ENCODE results near the gene CCL17.

The CCL17 gene

DNA sequence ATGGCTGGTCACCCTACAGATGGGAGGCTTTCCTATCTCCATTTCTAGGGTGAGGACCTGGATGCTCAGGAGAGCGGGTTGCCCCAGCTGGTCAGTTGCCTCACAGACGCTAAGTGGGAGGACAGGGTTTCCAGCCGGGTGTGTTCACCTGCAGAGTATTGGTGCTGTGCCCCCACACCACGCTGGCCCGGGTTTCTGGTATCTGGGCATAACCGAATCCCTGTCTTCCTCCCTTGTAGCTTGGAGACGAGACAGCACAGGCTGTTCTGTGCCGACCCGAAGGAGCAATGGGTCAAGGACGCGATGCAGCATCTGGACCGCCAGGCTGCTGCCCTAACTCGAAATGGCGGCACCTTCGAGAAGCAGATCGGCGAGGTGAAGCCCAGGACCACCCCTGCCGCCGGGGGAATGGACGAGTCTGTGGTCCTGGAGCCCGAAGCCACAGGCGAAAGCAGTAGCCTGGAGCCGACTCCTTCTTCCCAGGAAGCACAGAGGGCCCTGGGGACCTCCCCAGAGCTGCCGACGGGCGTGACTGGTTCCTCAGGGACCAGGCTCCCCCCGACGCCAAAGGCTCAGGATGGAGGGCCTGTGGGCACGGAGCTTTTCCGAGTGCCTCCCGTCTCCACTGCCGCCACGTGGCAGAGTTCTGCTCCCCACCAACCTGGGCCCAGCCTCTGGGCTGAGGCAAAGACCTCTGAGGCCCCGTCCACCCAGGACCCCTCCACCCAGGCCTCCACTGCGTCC lies 22.6 kb upstream of the CCL17 start:
- Histone ChIP-seq H2AFZ (ENCODE audit: low read depth) (no peak overlapping the region), H3K4me2 (no peak overlapping the region), H4K20me1 (ENCODE audit: insufficient read depth) (no peaks in the 10 kb centered on the region), H3K36me3 (ENCODE audit: insufficient read depth) (no peaks in the 10 kb centered on the region), H3K27ac (no peak overlapping the region), H3K4me3 (IDR thresholded peaks at IDR 0.05; ENCODE audit: insufficient read depth, low read depth, low read length) (no peak overlapping the region), H3K4me1 (ENCODE audit: low read depth, poor library complexity, severe bottlenecking) (no peaks in the 10 kb centered on the region), H3K79me2 (ENCODE audit: insufficient read depth, low read depth) (no peaks in the 10 kb centered on the region), H3K27me3 (ENCODE audit: insufficient read depth, low read depth) (no peaks in the 10 kb centered on the region), H3K9ac (no peak overlapping the region)
- no peak for TF ChIP-seq CTCF (conservative IDR thresholded peaks at IDR 0.05; ENCODE audit: low read depth, low read length)

- Histone ChIP-seq H3K27ac (no peak overlapping the region), H3K36me3 (ENCODE audit: insufficient read depth) (no peaks in the 10 kb centered on the region), H3K27me3 (ENCODE audit: insufficient read depth, low read depth) (no peaks in the 10 kb centered on the region), H3K4me2 (no peak overlapping the region), H2AFZ (ENCODE audit: low read depth) (no peak overlapping the region), H3K79me2 (ENCODE audit: insufficient read depth, low read depth) (no peaks in the 10 kb centered on the region), H4K20me1 (ENCODE audit: insufficient read depth) (no peaks in the 10 kb centered on the region), H3K9ac (no peak overlapping the region), H3K4me1 (ENCODE audit: low read depth, poor library complexity, severe bottlenecking) (no peaks in the 10 kb centered on the region), H3K4me3 (IDR thresholded peaks at IDR 0.05; ENCODE audit: insufficient read depth, low read depth, low read length) (no peak overlapping the region)
- TF ChIP-seq CTCF (conservative IDR thresholded peaks at IDR 0.05; ENCODE audit: low read depth, low read length) = no peak
Observed at GRCh38 chr16:57382535-57383275, 21.9 kb upstream of the CCL17 start.

DNA sequence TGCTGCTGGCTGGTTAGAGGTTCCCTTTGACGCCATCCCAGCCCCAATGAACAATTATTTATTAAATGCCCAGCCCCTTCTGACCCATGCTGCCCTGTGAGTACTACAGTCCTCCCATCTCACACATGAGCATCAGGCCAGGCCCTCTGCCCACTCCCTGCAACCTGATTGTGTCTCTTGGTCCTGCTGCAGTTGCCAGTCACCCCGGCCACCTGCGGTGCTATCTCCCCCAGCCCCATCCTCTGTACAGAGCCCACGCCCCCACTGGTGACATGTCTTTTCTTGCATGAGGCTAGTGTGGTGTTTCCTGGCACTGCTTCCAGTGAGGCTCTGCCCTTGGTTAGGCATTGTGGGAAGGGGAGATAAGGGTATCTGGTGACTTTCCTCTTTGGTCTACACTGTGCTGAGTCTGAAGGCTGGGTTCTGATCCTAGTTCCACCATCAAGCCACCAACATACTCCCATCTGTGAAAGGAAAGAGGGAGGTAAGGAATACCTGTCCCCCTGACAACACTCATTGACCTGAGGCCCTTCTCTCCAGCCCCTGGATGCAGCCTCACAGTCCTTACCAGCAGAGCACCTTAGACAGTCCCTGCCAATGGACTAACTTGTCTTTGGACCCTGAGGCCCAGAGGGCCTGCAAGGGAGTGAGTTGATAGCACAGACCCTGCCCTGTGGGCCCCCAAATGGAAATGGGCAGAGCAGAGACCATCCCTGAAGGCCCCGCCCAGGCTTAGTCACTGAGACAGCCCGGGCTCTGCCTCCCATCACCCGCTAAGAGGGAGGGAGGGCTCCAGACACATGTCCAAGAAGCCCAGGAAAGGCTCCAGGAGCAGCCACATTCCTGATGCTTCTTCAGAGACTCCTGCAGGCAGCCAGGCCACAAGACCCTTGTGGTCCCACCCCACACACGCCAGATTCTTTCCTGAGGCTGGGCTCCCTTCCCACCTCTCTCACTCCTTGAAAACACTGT lies 21.0 kb upstream of the CCL17 start:
- Histone ChIP-seq H3K79me2 (ENCODE audit: insufficient read depth, low read depth) (no peaks in the 10 kb centered on the region), H3K27ac (no peak overlapping the region), H3K4me1 (ENCODE audit: low read depth, poor library complexity, severe bottlenecking) (no peaks in the 10 kb centered on the region), H3K4me2 (no peak overlapping the region), H2AFZ (ENCODE audit: low read depth) (no peak overlapping the region), H4K20me1 (ENCODE audit: insufficient read depth) (no peaks in the 10 kb centered on the region), H3K4me3 (IDR thresholded peaks at IDR 0.05; ENCODE audit: insufficient read depth, low read depth, low read length) (no peak overlapping the region), H3K27me3 (ENCODE audit: insufficient read depth, low read depth) (no peaks in the 10 kb centered on the region), H3K36me3 (ENCODE audit: insufficient read depth) (no peaks in the 10 kb centered on the region), H3K9ac (no peak overlapping the region)
- TF ChIP-seq CTCF (conservative IDR thresholded peaks at IDR 0.05; ENCODE audit: low read depth, low read length) = no peak

- Histone ChIP-seq H3K27me3 (ENCODE audit: insufficient read depth, low read depth) (no peaks in the 10 kb centered on the region), H3K9ac (no peak overlapping the region), H4K20me1 (ENCODE audit: insufficient read depth) (no peaks in the 10 kb centered on the region), H3K36me3 (ENCODE audit: insufficient read depth) (no peaks in the 10 kb centered on the region), H2AFZ (ENCODE audit: low read depth) (no peak overlapping the region), H3K4me3 (IDR thresholded peaks at IDR 0.05; ENCODE audit: insufficient read depth, low read depth, low read length) (no peak overlapping the region), H3K79me2 (ENCODE audit: insufficient read depth, low read depth) (no peaks in the 10 kb centered on the region), H3K4me1 (ENCODE audit: low read depth, poor library complexity, severe bottlenecking) (no peaks in the 10 kb centered on the region), H3K27ac (no peak overlapping the region), H3K4me2 (no peak overlapping the region)
- TF ChIP-seq CTCF (conservative IDR thresholded peaks at IDR 0.05; ENCODE audit: low read depth, low read length) = no peak
Observed at GRCh38 chr16:57384248-57385070, 20.1 kb upstream of the CCL17 start.
